OCI-LY7 (cell line): Measurements from ENCODE around the gene CALN1. TPM values are rescaled to one million over a fixed set of nuclear protein-coding genes. Genes with fewer than 3 reads are reported as not detected.

ENCODE experiments used
- BruUV-seq: library from RNA; stranded (reverse); fragments of 400-500 nt; replicated peaks from 2 replicates; lab custom pipeline; 2021; lab: Mats Ljungman, UMichigan
- CTCF ChIA-PET: fragments of 300-600 bp; sonication (Branson Sonifier 250); formaldehyde crosslinking; loops from one replicate; lab custom pipeline; 2022; ENCODE audit warnings: antibody characterized with exemption; ENCODE audit not compliant: unreplicated experiment; lab: Charles Lee
- POLR2A ChIA-PET: fragments of 300-600 bp; sonication (Branson Sonifier 250); formaldehyde crosslinking; loops from one replicate; lab custom pipeline; 2022; ENCODE audit warnings: antibody characterized with exemption; lab: Charles Lee
- DNase-seq: peaks from one replicate; pipeline ENCODE4 v3.0.0-alpha.2; 2015; ENCODE audit warnings: low spot score
- H2AFZ ChIP-seq: fragments of 200-600 bp; sonication (generic), shearing (Covaris generic); 2 replicates; pipeline ENCODE4 v1.6.1; 2014; ENCODE audit warnings: mild to moderate bottlenecking, antibody characterized with exemption, low read length, moderate library complexity
- H3K27ac ChIP-seq: fragments of 200-600 bp; sonication (generic); 2 replicates; pipeline ENCODE4 v1.5.1; 2014; ENCODE audit warnings: mixed run types, low read depth, mild to moderate bottlenecking, moderate library complexity, low read length, inconsistent platforms; ENCODE audit not compliant: poor library complexity, severe bottlenecking
- H3K36me3 ChIP-seq: fragments of 200-600 bp; sonication (generic); 2 replicates; pipeline ENCODE4 v1.6.1; 2014; ENCODE audit warnings: mild to moderate bottlenecking, antibody characterized with exemption, low read length, moderate library complexity, mixed read lengths; ENCODE audit not compliant: insufficient read depth
- H3K4me1 ChIP-seq: fragments of 200-600 bp; sonication (generic); 2 replicates; pipeline ENCODE4 v1.5.1; 2014; ENCODE audit warnings: mild to moderate bottlenecking, low read length; ENCODE audit not compliant: insufficient read depth, poor library complexity, severe bottlenecking
- H3K4me2 ChIP-seq: fragments of 200-600 bp; sonication (generic); 2 replicates; pipeline ENCODE4 v1.6.1; 2014; ENCODE audit warnings: mild to moderate bottlenecking, low read length
- H3K4me3 ChIP-seq: fragments of 200-600 bp; sonication (generic); 2 replicates; pipeline ENCODE4 v1.5.1; 2014; ENCODE audit warnings: mild to moderate bottlenecking, low read depth, low read length; ENCODE audit not compliant: poor library complexity, severe bottlenecking
- H3K79me2 ChIP-seq: fragments of 200-600 bp; sonication (generic); 2 replicates; pipeline ENCODE4 v1.6.1; 2016; ENCODE audit warnings: low read depth, mild to moderate bottlenecking, low read length, moderate library complexity, mixed read lengths; ENCODE audit not compliant: insufficient read depth
- H3K9me2 ChIP-seq: fragments of 200-600 bp; sonication (generic); 2 replicates; pipeline ENCODE4 v1.6.1; 2016; ENCODE audit warnings: mild to moderate bottlenecking, low read length, mixed read lengths; ENCODE audit not compliant: insufficient read depth
- H3K9me3 ChIP-seq: fragments of 200-600 bp; sonication (generic); 2 replicates; pipeline ENCODE4 v1.6.1; 2014; ENCODE audit warnings: mild to moderate bottlenecking, mixed run types, low read length, mixed read lengths
- H4K20me1 ChIP-seq: fragments of 200-600 bp; sonication (generic); 2 replicates; pipeline ENCODE4 v1.6.1; 2014; ENCODE audit warnings: mild to moderate bottlenecking, antibody characterized with exemption, low read length, moderate library complexity, mixed read lengths; ENCODE audit not compliant: insufficient read depth
- EZH2phosphoT487 ChIP-seq: fragments of 200-600 bp; sonication (generic); IDR thresholded peaks from 2 replicates; pipeline ENCODE4 v1.6.1; 2018; ENCODE audit warnings: low read depth, borderline replicate concordance, mild to moderate bottlenecking, mixed run types, antibody characterized with exemption, low read length, moderate library complexity, mixed read lengths
- intact Hi-C: fragments of 100-400 bp; cut with micrococcal nuclease; formaldehyde crosslinking; loops from one replicate; pipeline ENCODE4 v1.10.0; 2022; ENCODE audit not compliant: unreplicated experiment
- total RNA-seq, 2 experiments: library from RNA; depleted of rRNA in 1 of 2; stranded (reverse); fragments of >200 nt in 1 of 2; shearing (Covaris generic) in 1 of 2; gene quantifications; 2 replicates each; pipeline ENCODE4 v1.2.3, GENCODE V29; 2014 to 2022
- TF ChIP-seq, protein P1 (sequence below): fragments of 200-600 bp; sonication (generic); conservative IDR thresholded peaks from 2 replicates; pipeline ENCODE4 v1.5.1; 2014; ENCODE audit warnings: mild to moderate bottlenecking, antibody characterized with exemption, low read length, moderate library complexity, mixed read lengths

CALN1 gene
- total RNA-seq, 2 experiments from 2014 or later: not detected

- Histone ChIP-seq H3K27ac (no peak overlapping the region), H3K9me2 (no peaks in the 10 kb centered on the region), H3K4me2 (no peak overlapping the region), H3K4me3 (no peak overlapping the region), H3K79me2 (no peaks in the 10 kb centered on the region), H3K36me3 (no peaks in the 10 kb centered on the region), H4K20me1 (no peaks in the 10 kb centered on the region), H2AFZ (no peak overlapping the region), H3K4me1 (no peaks in the 10 kb centered on the region), H3K9me3 (0 out of 2 replicates have a peak, but pooled peaks cover 6% of the 10 kb centered on the region)
- CTCF ChIA-PET: no interaction called here
- intact Hi-C loops: no loop called here
- no TSS peak for BruUV-seq
- no peak for TF ChIP-seq EZH2phosphoT487
- TF ChIP-seq, protein P1, sequence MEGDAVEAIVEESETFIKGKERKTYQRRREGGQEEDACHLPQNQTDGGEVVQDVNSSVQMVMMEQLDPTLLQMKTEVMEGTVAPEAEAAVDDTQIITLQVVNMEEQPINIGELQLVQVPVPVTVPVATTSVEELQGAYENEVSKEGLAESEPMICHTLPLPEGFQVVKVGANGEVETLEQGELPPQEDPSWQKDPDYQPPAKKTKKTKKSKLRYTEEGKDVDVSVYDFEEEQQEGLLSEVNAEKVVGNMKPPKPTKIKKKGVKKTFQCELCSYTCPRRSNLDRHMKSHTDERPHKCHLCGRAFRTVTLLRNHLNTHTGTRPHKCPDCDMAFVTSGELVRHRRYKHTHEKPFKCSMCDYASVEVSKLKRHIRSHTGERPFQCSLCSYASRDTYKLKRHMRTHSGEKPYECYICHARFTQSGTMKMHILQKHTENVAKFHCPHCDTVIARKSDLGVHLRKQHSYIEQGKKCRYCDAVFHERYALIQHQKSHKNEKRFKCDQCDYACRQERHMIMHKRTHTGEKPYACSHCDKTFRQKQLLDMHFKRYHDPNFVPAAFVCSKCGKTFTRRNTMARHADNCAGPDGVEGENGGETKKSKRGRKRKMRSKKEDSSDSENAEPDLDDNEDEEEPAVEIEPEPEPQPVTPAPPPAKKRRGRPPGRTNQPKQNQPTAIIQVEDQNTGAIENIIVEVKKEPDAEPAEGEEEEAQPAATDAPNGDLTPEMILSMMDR: no peak
- DNase-seq: no peak
- POLR2A ChIA-PET: no interaction called here
Observed at GRCh38 chr7:71770269-71770907, 641.8 kb downstream of the CALN1 start.

DNA sequence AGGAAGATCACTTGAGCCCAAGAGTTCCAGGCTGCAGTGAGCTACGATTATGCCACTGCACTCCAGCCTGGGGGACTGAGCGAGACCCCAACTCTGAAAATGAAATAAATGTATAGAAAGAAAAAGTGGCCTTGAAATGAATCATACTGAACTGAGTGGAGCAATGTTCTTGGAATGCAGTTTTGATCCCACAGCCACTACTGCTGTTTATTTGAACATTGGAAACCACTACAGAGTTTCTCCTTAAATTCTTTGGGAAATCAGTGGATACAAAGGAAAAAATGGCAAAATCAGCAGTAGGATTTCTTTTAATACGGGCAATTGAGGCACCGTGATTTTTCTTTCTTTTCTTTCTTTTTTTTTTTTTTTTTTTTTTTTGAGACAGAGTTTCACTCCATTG is 642.8 kb downstream of the CALN1 start:
- no TSS peak for BruUV-seq
- POLR2A ChIA-PET: no interaction called here
- intact Hi-C loops: no loop called here

GRCh38 chr7:71768450-71768849 is 643.7 kb downstream of the CALN1 start:
- Histone ChIP-seq H3K9me3 (0 out of 2 replicates have a peak, but pooled peaks cover 6% of the 10 kb centered on the region), H3K4me2 (no peak overlapping the region), H4K20me1 (no peaks in the 10 kb centered on the region), H3K9me2 (no peaks in the 10 kb centered on the region), H3K36me3 (no peaks in the 10 kb centered on the region), H3K27ac (no peak overlapping the region), H3K4me3 (no peak overlapping the region), H3K4me1 (no peaks in the 10 kb centered on the region), H2AFZ (no peak overlapping the region), H3K79me2 (no peaks in the 10 kb centered on the region)
- BruUV-seq: no TSS peak
- ChIA-PET POLR2A (no interaction called here), CTCF (no interaction called here)
- no peak for DNase-seq
- intact Hi-C loops: no loop called here
- TF ChIP-seq EZH2phosphoT487: no peak
- TF ChIP-seq, protein P1: no peak

More for the DNA sequence above, 642.8 kb downstream of the CALN1 start:
- Histone ChIP-seq H3K4me3 (no peak overlapping the region), H3K4me1 (no peaks in the 10 kb centered on the region), H4K20me1 (no peaks in the 10 kb centered on the region), H3K79me2 (no peaks in the 10 kb centered on the region), H3K9me2 (no peaks in the 10 kb centered on the region), H3K27ac (no peak overlapping the region), H2AFZ (no peak overlapping the region), H3K9me3 (0 out of 2 replicates have a peak, but pooled peaks cover 6% of the 10 kb centered on the region), H3K4me2 (no peak overlapping the region), H3K36me3 (no peaks in the 10 kb centered on the region)
- no peak for DNase-seq
- CTCF ChIA-PET: no interaction called here
- TF ChIP-seq, protein P1: no peak
- no peak for TF ChIP-seq EZH2phosphoT487
